HepG2 (cell line): ENCODE results near the gene FOXS1. TPM values are rescaled to one million over a fixed set of nuclear protein-coding genes. Genes with fewer than 3 reads are reported as not detected.

ENCODE experiments used
- BATF2 ChIP-seq: sonication (generic); formaldehyde crosslinking; IDR thresholded peaks from 2 replicates; pipeline ENCODE4 v1.8.0; 2022; ENCODE audit warnings: mild to moderate bottlenecking, missing genetic modification reagents, moderate library complexity
- FOXP1 ChIP-seq, 2 experiments: fragments of 450-650 bp in 1 of 2; IDR thresholded peaks; 2 replicates each; pipeline ENCODE4 v1.6.1; 2017 to 2018; ENCODE audit warnings: antibody characterized with exemption in 1 of 2
- GTF2F1 ChIP-seq: fragments of 150-350 bp; IDR thresholded peaks from 2 replicates; pipeline ENCODE4 v1.6.1; 2014; ENCODE audit warnings: low read length
- JUND ChIP-seq: sonication (generic); formaldehyde crosslinking; IDR thresholded peaks from 2 replicates; pipeline ENCODE4 v1.8.0; 2022; ENCODE audit warnings: mild to moderate bottlenecking, missing genetic modification reagents
- MEIS1 ChIP-seq: sonication (generic); formaldehyde crosslinking; IDR thresholded peaks from 2 replicates; pipeline ENCODE4 v1.9.0; 2021; ENCODE audit warnings: mild to moderate bottlenecking, missing genetic modification reagents, moderate library complexity, borderline replicate concordance
- NFKB2 ChIP-seq: sonication (generic); formaldehyde crosslinking; IDR thresholded peaks from 2 replicates; pipeline ENCODE4 v1.4.0; 2020; ENCODE audit warnings: missing genetic modification reagents, borderline replicate concordance
- PAX8 ChIP-seq: sonication (generic); formaldehyde crosslinking; IDR thresholded peaks from 2 replicates; pipeline ENCODE4 v1.8.0; 2022; ENCODE audit warnings: mild to moderate bottlenecking, missing genetic modification reagents, borderline replicate concordance
- PBX3 ChIP-seq: sonication (generic); formaldehyde crosslinking; IDR thresholded peaks from 2 replicates; pipeline ENCODE4 v1.8.1; 2023; ENCODE audit warnings: missing genetic modification reagents, inconsistent platforms, borderline replicate concordance
- POGZ ChIP-seq: sonication (generic); formaldehyde crosslinking; IDR thresholded peaks from 2 replicates; pipeline ENCODE4 v1.4.0; 2020; ENCODE audit warnings: mild to moderate bottlenecking, missing genetic modification reagents
- POLR2A ChIP-seq, 2 experiments: IDR thresholded peaks; 2 replicates each; pipeline ENCODE4 v1.6.1; 2011; ENCODE audit warnings: low read depth in 2 of 2, low read length in 2 of 2, mild to moderate bottlenecking in 1 of 2, moderate library complexity in 1 of 2; ENCODE audit not compliant: insufficient read depth in 1 of 2
- RAD51 ChIP-seq: fragments of 450-650 bp; IDR thresholded peaks from 2 replicates; pipeline ENCODE4 v1.6.1; 2016; ENCODE audit warnings: borderline replicate concordance
- RARA ChIP-seq: IDR thresholded peaks from 2 replicates; pipeline ENCODE4 v1.6.1; 2016; ENCODE audit warnings: missing genetic modification reagents, missing compliant biosample characterization
- RXRB ChIP-seq: IDR thresholded peaks from 2 replicates; pipeline ENCODE4 v1.6.1; 2016; ENCODE audit warnings: borderline replicate concordance, missing genetic modification reagents, missing compliant biosample characterization
- SAFB2 ChIP-seq: sonication (generic); formaldehyde crosslinking; IDR thresholded peaks from 2 replicates; pipeline ENCODE4 v1.5.1; 2020; ENCODE audit warnings: missing genetic modification reagents, low read depth, mild to moderate bottlenecking, borderline replicate concordance
- SALL2 ChIP-seq: sonication (generic); formaldehyde crosslinking; IDR thresholded peaks from 2 replicates; pipeline ENCODE4 v1.8.1; 2023; ENCODE audit warnings: mild to moderate bottlenecking, missing genetic modification reagents, inconsistent platforms
- SKI ChIP-seq: fragments of 450-650 bp; IDR thresholded peaks from one replicate; pipeline ENCODE4 v1.6.1; 2018; ENCODE audit warnings: mild to moderate bottlenecking; ENCODE audit not compliant: partially characterized antibody
- ZBTB2 ChIP-seq: sonication (generic); formaldehyde crosslinking; IDR thresholded peaks from 2 replicates; pipeline ENCODE4 v1.8.0; 2022; ENCODE audit warnings: low read depth, missing genetic modification reagents
- ZBTB20 ChIP-seq: sonication (generic); formaldehyde crosslinking; IDR thresholded peaks from 2 replicates; pipeline ENCODE4 v1.8.1; 2023; ENCODE audit warnings: missing genetic modification reagents, low read depth, mild to moderate bottlenecking, borderline replicate concordance
- ZBTB33 ChIP-seq: sonication (generic); formaldehyde crosslinking; IDR thresholded peaks from 2 replicates; pipeline ENCODE4 v1.4.0; 2020; ENCODE audit warnings: missing genetic modification reagents
- ZBTB7B ChIP-seq: sonication (generic); formaldehyde crosslinking; IDR thresholded peaks from 2 replicates; pipeline ENCODE4 v1.4.0; 2020; ENCODE audit warnings: missing genetic modification reagents
- ZNF136 ChIP-seq: sonication (generic); formaldehyde crosslinking; IDR thresholded peaks from 2 replicates; pipeline ENCODE4 v1.8.1; 2022; ENCODE audit warnings: low read depth, mild to moderate bottlenecking, moderate library complexity, missing genetic modification reagents
- ZNF260 ChIP-seq: sonication (generic); formaldehyde crosslinking; IDR thresholded peaks from 2 replicates; pipeline ENCODE4 v1.4.0; 2020; ENCODE audit warnings: missing genetic modification reagents, low read depth, mild to moderate bottlenecking, borderline replicate concordance
- ZNF382 ChIP-seq: sonication (generic); formaldehyde crosslinking; IDR thresholded peaks from 2 replicates; pipeline ENCODE4 v1.5.0; 2020; ENCODE audit warnings: missing genetic modification reagents, mild to moderate bottlenecking, borderline replicate concordance
- ZNF781 ChIP-seq: sonication (generic); formaldehyde crosslinking; IDR thresholded peaks from 2 replicates; pipeline ENCODE4 v1.5.1; 2020; ENCODE audit warnings: borderline replicate concordance, mild to moderate bottlenecking, missing genetic modification reagents; ENCODE audit errors: not compliant biosample characterization
- ZNF83 ChIP-seq: sonication (generic); formaldehyde crosslinking; IDR thresholded peaks from 2 replicates; pipeline ENCODE4 v1.4.0; 2020; ENCODE audit warnings: missing genetic modification reagents, mild to moderate bottlenecking, borderline replicate concordance
- polyA plus RNA-seq, 8 experiments: library from polyadenylated mRNA; depleted of rRNA in 3 of 8; stranded (reverse) in 7 of 8; unstranded in 1 of 8; fragments of >200 nt; fragmentation: Illumina TruSeq in 4 of 8; extraction: Trizol in 4 of 8; gene quantifications; 2 replicates each; pipeline versions ENCODE4 v1.2.1 to v1.2.3, GENCODE V29; 2011 to 2016; ENCODE audit warnings: low read depth in 4 of 8, missing spikeins in 1 of 8, mixed read lengths in 1 of 8; ENCODE audit not compliant: insufficient read depth in 1 of 8
- total RNA-seq, 5 experiments: library from RNA; depleted of rRNA; stranded (reverse); fragments of >200 nt; fragmentation: Illumina TruSeq; extraction: Trizol; gene quantifications; 2 replicates each; pipeline ENCODE4 v1.2.3, GENCODE V29; 2016; ENCODE audit warnings: low read depth in 1 of 5

FOXS1 gene
- total and polyA plus RNA-seq, 2 of the 13 experiments (the other 11 are each of a cell fraction or from before 2014, with no cell fraction given) = not detected

- peak; percentile 39; the same call in 1 of the 2 replicates for TF ChIP-seq NFKB2 (CRISPR knock-in tag)
- peak; percentile 55; the same call in 1 of the 2 replicates for TF ChIP-seq POGZ (CRISPR knock-in tag)
- no peak for TF ChIP-seq ZBTB20 (CRISPR knock-in tag)
- no peak for TF ChIP-seq RAD51
- TF ChIP-seq MEIS1 (CRISPR knock-in tag) = peak; percentile 73; the same call in 1 of the 2 replicates
- TF ChIP-seq ZBTB7B (CRISPR knock-in tag) = peak; percentile 66; the same call in 1 of the 2 replicates
- TF ChIP-seq SALL2 (CRISPR knock-in tag) = no peak
- no peak for TF ChIP-seq PAX8 (CRISPR knock-in tag)
- no peak for TF ChIP-seq ZBTB2 (CRISPR knock-in tag)
- TF ChIP-seq JUND = no peak
- no peak for TF ChIP-seq POLR2A (IDR thresholded peaks at IDR 0.05; ENCODE audit: insufficient read depth in 1 of 2, low read depth in 2 of 2, low read length in 2 of 2)
- no peak for TF ChIP-seq ZNF382
- TF ChIP-seq GTF2F1 = no peak
- no peak for TF ChIP-seq SAFB2 (CRISPR knock-in tag)
- no peak for TF ChIP-seq ZNF260
- no peak for TF ChIP-seq RARA (CRISPR knock-in tag)
- no peak for TF ChIP-seq FOXP1 (IDR thresholded peaks at IDR 0.05)
- no peak for TF ChIP-seq FOXP1 (CRISPR knock-in tag; IDR thresholded peaks at IDR 0.05)
- no peak for TF ChIP-seq ZNF136 (CRISPR knock-in tag)
- TF ChIP-seq ZNF781 (CRISPR knock-in tag) = no peak
- no peak; the same call in 1 of the 2 replicates for TF ChIP-seq RXRB (CRISPR knock-in tag)
- TF ChIP-seq BATF2 (CRISPR knock-in tag) = no peak
- no peak for TF ChIP-seq ZNF83 (CRISPR knock-in tag)
- TF ChIP-seq PBX3 (CRISPR knock-in tag) = no peak
- TF ChIP-seq ZBTB33 (CRISPR knock-in tag) = peak; percentile 7; the same call in 1 of the 2 replicates
- TF ChIP-seq SKI = no peak
Measured at GRCh38 chr20:31822421-31823330, 22.7 kb downstream of the FOXS1 start (continued).
